Measurements from ENCODE around the gene SRGAP3. TPM values are rescaled to one million over a fixed set of nuclear protein-coding genes. Genes with fewer than 3 reads are reported as not detected.

Gene SRGAP3
- total and polyA plus RNA-seq, 2 donors (not counting 1 experiment from before 2014, with no cell fraction given): 0.92 to 12.4 TPM

DNA sequence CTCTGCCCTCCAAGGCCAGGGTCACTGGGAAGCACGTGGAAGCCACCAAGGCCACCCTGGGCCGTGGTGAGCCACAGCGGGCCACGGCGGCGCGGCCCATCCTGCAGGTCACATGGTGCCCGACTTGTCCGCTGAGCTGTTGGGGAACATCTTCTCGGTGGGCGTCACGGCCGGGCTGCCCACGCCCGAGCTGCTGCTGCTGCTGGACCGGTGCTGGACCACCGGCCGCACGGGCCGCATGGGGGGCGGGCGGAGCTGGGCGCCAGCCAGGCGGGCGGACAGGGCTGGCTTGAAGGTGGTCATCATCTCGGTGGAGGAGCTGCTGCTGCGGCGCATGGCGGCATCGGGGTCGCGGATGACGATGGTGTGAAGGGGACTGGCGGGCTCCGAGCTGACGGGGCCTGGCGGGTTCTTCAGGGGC lies 264.0 kb downstream of the SRGAP3 start:
- Histone ChIP-seq H3K4me2 (ENCODE audit: extremely low read depth, insufficient read depth, low read length) (no peak overlapping the region), H2AFZ (ENCODE audit: low read length) (no peak overlapping the region), H3K27ac (ENCODE audit: insufficient read depth, low read length) (no peak overlapping the region), H3K9me3 (ENCODE audit: control insufficient read depth, insufficient read depth, low read depth, low read length) (no peaks in the 10 kb centered on the region), H3K4me3 (replicated peaks in 1 of 4; ENCODE audit: control extremely low read depth in 1 of 4, insufficient read depth in 1 of 4, low read depth in 3 of 4, low read length in 4 of 4) (no peak overlapping the region), H3K9ac (ENCODE audit: insufficient read depth, low read length) (no peak overlapping the region), H3K4me1 (ENCODE audit: control insufficient read depth, extremely low read depth, insufficient read depth, low read length) (no peaks in the 10 kb centered on the region), H3K27me3 (ENCODE audit: control insufficient read depth, insufficient read depth, low read length) (no peaks in the 10 kb centered on the region), H3K79me2 (ENCODE audit: control insufficient read depth, insufficient read depth, low read length) (no peaks in the 10 kb centered on the region), H3K36me3 (ENCODE audit: control insufficient read depth, insufficient read depth, low read length) (no peaks in the 10 kb centered on the region), H4K20me1 (ENCODE audit: control insufficient read depth, extremely low read depth, insufficient read depth, low read length) (no peaks in the 10 kb centered on the region)
- no peak for DNase-seq (ENCODE audit: low read depth in 2 of 2)
- TF ChIP-seq, protein P1, sequence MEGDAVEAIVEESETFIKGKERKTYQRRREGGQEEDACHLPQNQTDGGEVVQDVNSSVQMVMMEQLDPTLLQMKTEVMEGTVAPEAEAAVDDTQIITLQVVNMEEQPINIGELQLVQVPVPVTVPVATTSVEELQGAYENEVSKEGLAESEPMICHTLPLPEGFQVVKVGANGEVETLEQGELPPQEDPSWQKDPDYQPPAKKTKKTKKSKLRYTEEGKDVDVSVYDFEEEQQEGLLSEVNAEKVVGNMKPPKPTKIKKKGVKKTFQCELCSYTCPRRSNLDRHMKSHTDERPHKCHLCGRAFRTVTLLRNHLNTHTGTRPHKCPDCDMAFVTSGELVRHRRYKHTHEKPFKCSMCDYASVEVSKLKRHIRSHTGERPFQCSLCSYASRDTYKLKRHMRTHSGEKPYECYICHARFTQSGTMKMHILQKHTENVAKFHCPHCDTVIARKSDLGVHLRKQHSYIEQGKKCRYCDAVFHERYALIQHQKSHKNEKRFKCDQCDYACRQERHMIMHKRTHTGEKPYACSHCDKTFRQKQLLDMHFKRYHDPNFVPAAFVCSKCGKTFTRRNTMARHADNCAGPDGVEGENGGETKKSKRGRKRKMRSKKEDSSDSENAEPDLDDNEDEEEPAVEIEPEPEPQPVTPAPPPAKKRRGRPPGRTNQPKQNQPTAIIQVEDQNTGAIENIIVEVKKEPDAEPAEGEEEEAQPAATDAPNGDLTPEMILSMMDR (conservative IDR thresholded peaks at IDR 0.05 in 1 of 2, IDR thresholded peaks at IDR 0.05 in 1 of 2; ENCODE audit: low read depth in 1 of 2, low read length in 2 of 2): no peak
- no peak for TF ChIP-seq EZH2 (IDR thresholded peaks at IDR 0.05; ENCODE audit: low read length, missing control alignments)

DNA sequence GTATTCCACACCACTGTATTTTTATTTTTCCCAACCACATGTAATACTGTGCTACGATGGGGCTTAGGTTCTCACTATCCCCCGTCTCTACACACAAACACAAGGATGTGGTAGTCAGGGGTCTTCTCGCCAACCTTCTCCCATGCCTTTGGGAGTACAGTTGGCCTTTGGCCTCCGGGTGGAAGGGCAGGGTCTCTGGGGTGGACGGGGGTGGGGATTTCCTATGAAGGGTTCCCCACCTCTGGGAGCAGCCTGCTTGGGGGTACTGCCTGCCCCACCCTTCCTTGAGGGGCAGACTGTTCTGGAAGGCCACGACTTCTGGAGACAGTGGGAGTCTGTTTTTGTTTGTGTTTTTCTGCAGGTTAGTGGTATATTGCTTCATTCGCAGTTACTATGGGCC lies 264.9 kb downstream of the SRGAP3 start:
- Histone ChIP-seq H3K9me3 (ENCODE audit: control insufficient read depth, insufficient read depth, low read depth, low read length) (no peaks in the 10 kb centered on the region), H3K9ac (ENCODE audit: insufficient read depth, low read length) (no peak overlapping the region), H3K4me3 (replicated peaks in 1 of 4; ENCODE audit: control extremely low read depth in 1 of 4, insufficient read depth in 1 of 4, low read depth in 3 of 4, low read length in 4 of 4) (no peak overlapping the region), H3K27ac (ENCODE audit: insufficient read depth, low read length) (no peak overlapping the region), H4K20me1 (ENCODE audit: control insufficient read depth, extremely low read depth, insufficient read depth, low read length) (no peaks in the 10 kb centered on the region), H3K4me2 (ENCODE audit: extremely low read depth, insufficient read depth, low read length) (no peak overlapping the region), H2AFZ (ENCODE audit: low read length) (no peak overlapping the region), H3K36me3 (ENCODE audit: control insufficient read depth, insufficient read depth, low read length) (no peaks in the 10 kb centered on the region), H3K79me2 (ENCODE audit: control insufficient read depth, insufficient read depth, low read length) (no peaks in the 10 kb centered on the region), H3K4me1 (ENCODE audit: control insufficient read depth, extremely low read depth, insufficient read depth, low read length) (no peaks in the 10 kb centered on the region), H3K27me3 (ENCODE audit: control insufficient read depth, insufficient read depth, low read length) (no peaks in the 10 kb centered on the region)
- TF ChIP-seq, protein P1 (conservative IDR thresholded peaks at IDR 0.05 in 1 of 2, IDR thresholded peaks at IDR 0.05 in 1 of 2; ENCODE audit: low read depth in 1 of 2, low read length in 2 of 2): no peak
- no peak for TF ChIP-seq EZH2 (IDR thresholded peaks at IDR 0.05; ENCODE audit: low read length, missing control alignments)
- DNase-seq (ENCODE audit: low read depth in 2 of 2): no peak

DNA sequence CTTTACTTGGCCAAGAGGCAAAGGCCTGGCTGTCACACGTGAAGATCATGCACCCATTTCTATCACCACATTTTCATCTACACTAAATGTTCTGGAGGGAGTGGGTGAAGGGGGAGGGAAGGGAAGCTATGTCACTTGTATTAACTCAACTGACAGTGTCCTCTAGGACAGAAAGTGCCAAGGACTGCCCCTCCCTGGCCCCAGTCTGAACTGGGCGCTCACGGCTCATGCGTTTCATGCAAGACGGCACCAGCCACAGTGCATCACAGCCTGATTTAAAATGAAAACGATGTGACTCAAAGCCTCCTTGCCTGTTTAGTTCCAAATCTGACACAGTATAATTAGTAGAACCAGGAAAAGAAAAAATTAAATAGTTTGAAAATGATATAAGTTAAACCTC lies 265.4 kb downstream of the SRGAP3 start:
- Histone ChIP-seq H3K4me1 (ENCODE audit: control insufficient read depth, extremely low read depth, insufficient read depth, low read length) (no peaks in the 10 kb centered on the region), H3K36me3 (ENCODE audit: control insufficient read depth, insufficient read depth, low read length) (no peaks in the 10 kb centered on the region), H4K20me1 (ENCODE audit: control insufficient read depth, extremely low read depth, insufficient read depth, low read length) (no peaks in the 10 kb centered on the region), H3K27me3 (ENCODE audit: control insufficient read depth, insufficient read depth, low read length) (no peaks in the 10 kb centered on the region), H3K4me3 (replicated peaks in 1 of 4; ENCODE audit: control extremely low read depth in 1 of 4, insufficient read depth in 1 of 4, low read depth in 3 of 4, low read length in 4 of 4) (no peak overlapping the region), H3K27ac (ENCODE audit: insufficient read depth, low read length) (no peak overlapping the region), H3K9ac (ENCODE audit: insufficient read depth, low read length) (no peak overlapping the region), H3K79me2 (ENCODE audit: control insufficient read depth, insufficient read depth, low read length) (no peaks in the 10 kb centered on the region), H3K9me3 (ENCODE audit: control insufficient read depth, insufficient read depth, low read depth, low read length) (no peaks in the 10 kb centered on the region), H2AFZ (ENCODE audit: low read length) (no peak overlapping the region), H3K4me2 (ENCODE audit: extremely low read depth, insufficient read depth, low read length) (no peak overlapping the region)
- no peak for DNase-seq (ENCODE audit: low read depth in 2 of 2)
- no peak for TF ChIP-seq EZH2 (IDR thresholded peaks at IDR 0.05; ENCODE audit: low read length, missing control alignments)
- TF ChIP-seq, protein P1 (conservative IDR thresholded peaks at IDR 0.05 in 1 of 2, IDR thresholded peaks at IDR 0.05 in 1 of 2; ENCODE audit: low read depth in 1 of 2, low read length in 2 of 2): no peak
